NCI-H146 treated with DMSO at 0.1 percent for 48 hours (cell line): ENCODE measurements around the gene CLEC18A.
"Not testable (repeated sequence)": the region's sequence is repeated elsewhere in the genome, so short reads cannot be mapped to it uniquely, and the experiment has no call there.

Source experiments
- DNase-seq: peaks from one replicate; lab custom pipeline; 2025; ENCODE audit not compliant: unreplicated experiment; lab: John Stamatoyannopoulos, UW

Gene CLEC18A

DNA sequence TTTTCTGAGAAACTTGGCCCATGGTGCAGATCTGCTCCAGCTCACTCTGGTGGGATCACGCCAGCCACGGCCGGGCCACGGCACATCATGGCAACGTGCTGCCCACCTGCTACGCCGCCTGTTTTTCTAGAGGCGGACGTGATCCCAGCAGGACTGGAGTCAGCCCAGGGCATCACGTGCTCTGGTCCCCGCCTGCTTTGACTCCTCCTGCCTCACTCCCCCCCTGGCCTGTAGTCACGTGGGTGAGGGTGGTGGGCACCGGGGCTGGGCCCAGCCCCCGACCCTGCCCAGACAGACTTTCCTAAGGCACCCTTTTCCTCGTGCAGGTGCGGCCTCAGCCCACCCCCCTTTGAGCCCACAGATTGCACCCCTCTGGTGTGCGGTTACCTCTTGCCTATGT, 723 bp upstream of the CLEC18A start:
- DNase-seq, result not testable (repeated sequence)

- DNase-seq, result not testable (repeated sequence)
These were observed 518 bp downstream of the CLEC18A start for GRCh38 chr16:69951672-69952031.

- DNase-seq, result not testable (repeated sequence)
These were observed 982 bp downstream of the CLEC18A start for GRCh38 chr16:69952116-69952515.

DNA sequence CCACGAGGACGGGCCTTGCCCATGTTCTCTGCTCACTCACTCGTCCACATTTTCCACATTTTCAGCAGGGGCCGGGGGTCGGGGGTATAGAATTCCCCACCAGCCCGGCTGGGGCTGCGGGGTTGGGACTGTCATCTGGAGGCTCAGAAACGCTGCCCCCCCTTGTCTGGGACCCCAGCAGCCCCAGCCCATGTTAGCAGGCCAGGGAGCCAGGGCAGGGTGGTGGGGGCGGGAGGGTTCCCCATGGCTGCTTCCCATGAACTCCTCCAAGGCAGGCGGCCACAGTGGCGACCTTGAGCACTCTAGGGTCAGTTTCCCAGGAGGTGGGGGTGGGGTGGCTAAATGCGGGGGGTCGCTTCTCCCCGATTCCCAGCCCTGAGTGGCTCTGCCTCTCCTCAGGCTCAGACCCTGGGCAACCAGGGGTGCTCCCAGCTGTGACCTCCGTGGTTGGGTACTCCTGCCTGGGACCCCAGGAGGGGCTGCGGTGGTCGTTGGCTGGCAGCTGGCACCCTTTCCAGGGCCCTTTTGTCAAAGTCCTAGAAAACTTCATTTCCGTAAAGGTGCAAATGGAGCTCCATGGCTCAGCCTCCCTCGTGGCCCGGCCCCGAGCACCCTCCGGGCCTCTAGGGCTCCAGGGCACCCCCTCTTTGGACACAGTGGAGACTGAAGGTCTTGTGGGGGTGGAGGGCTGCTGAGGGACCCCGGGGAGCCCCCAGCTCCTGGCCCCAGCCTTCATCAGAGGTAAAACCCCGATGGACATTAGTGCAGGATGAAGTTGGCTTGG, 1.6 kb downstream of the CLEC18A start:
- DNase-seq, result not testable (repeated sequence)

GRCh38 chr16:69954241-69954640, 3.1 kb downstream of the CLEC18A start:
- not testable (repeated sequence) for DNase-seq

DNA sequence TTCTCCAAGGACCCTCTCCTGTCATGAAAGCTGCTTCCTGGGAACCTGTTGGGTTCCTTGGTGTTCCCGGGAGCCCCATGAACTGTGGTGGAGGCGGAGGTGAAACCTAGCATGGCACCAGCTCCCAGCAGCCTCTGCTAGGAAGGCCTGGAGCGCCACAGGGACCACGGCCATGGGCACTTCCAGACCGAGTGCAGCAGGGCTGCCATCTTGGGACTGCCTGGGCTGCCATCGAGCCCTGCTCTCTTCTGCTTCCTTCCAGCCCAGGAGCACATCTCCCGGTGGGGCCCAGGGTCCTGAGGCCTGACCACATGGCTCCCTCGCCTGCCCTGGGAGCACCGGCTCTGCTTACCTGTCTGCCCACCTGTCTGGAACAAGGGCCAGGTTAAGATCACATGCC, 12.2 kb downstream of the CLEC18A start:
- DNase-seq, result not testable (repeated sequence)

- DNase-seq, result not testable (repeated sequence)
These were observed 14.0 kb downstream of the CLEC18A start for GRCh38 chr16:69964960-69965660.

GRCh38 chr16:69965661-69966054, 14.5 kb downstream of the CLEC18A start:
- DNase-seq, result not testable (repeated sequence)

GRCh38 chr16:69967688-69968087, 16.6 kb downstream of the CLEC18A start:
- DNase-seq, result not testable (repeated sequence)

DNA sequence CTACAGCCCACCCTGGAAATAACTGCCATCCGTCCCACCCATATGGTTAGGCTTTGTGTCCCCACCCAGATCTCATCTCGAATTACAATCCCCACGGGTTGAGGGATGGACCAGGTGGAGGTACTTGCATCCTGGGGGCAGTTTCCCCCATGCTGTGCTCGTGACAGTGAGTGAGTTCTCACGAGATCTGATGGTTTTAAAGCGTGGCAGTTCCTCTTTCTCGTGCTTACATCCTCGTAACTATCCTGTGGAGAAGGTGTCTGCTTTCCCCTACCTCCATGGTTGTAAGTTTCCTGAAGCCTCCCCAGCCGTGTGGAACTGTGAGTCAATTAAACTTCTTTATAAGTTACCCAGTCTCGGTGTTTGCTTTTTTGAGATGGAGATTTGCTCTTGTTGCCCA, 17.0 kb downstream of the CLEC18A start:
- DNase-seq, result not testable (repeated sequence)

- not testable (repeated sequence) for DNase-seq
These were observed 18.5 kb downstream of the CLEC18A start for GRCh38 chr16:69969657-69970056.

- DNase-seq, result not testable (repeated sequence)
These were observed 21.0 kb downstream of the CLEC18A start for GRCh38 chr16:69972120-69972519.

DNA sequence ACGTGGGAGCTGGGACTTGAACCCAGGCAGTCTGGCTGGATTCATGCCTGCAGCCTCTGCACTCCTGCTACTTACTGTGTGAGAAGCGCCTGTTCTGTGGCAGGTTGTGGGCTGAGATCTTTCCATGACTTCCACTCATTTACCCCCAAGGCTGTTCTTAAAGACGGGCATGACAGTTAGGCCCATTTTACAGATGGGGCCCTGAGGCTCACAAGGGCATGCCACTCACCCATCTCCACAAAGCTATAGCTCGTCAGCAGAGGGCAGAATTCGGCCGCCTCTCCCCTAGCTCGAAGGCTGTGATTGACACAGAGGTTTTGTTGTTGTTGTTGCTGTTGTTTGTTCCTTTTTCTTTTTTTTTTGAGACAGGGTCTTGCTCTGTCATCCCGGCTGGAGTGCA, 21.8 kb downstream of the CLEC18A start:
- not testable (repeated sequence) for DNase-seq

DNA sequence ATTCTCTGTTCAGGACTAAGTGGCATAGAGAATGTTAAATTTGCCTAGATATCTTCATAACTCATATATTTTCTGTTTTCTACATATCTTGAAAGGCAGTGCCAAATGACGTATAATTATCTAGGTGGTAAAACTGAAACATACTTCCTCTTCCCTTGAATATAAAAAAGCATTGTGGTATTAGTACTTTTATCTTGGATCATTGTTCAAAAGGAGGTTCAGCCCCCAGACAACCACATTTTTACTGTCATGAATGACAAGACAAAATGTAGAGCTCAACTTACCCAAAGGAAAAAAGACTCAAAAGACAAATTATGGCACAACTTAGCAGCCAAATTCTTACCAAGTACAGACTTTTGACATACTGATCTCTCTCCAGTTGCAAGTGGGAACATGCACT, 34.1 kb downstream of the CLEC18A start:
- DNase-seq, result not testable (repeated sequence)

DNA sequence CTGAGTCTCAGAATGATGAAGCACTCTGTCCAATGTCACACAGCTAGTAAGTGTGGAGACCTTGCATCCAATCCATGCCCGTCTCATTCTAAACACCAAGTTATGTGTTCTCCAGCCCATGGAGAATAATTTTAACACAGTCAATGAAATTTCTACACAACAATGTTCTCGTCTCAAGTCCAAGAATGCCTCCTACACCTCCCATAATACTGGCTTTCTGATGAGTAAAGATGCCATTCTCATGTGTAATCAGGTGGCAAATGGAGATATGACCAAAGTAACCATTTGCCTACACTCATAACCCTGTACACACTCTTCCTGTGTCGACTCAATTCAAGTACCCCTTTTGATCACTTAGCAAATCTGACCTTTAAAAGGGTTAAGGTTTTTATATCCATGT, 46.8 kb downstream of the CLEC18A start:
- not testable (repeated sequence) for DNase-seq

DNA sequence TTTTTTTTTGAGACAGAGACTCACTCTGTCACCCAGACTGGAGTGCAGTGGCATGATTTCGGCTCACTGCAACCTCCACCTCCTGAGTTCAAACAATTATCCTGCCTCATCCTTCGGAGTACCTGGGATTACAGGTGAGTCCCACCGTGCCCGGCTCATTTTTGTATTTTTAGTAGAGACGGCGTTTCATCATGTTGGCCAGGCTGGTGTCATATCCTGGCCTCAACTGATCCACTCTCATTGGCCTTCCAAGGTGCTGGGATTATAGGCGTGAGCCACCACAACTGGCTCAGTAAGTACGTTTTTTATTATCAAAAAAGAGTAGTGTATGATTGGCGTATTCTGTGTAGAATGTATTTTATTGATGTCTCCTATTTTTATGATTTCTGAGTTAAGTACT, 48.7 kb downstream of the CLEC18A start:
- DNase-seq, result not testable (repeated sequence)

GRCh38 chr16:70003511-70003910, 52.4 kb downstream of the CLEC18A start:
- DNase-seq, result peak; percentile 1

GRCh38 chr16:70008604-70009003, 57.5 kb downstream of the CLEC18A start:
- not testable (repeated sequence) for DNase-seq

- DNase-seq, result not testable (repeated sequence)
These were observed 59.5 kb downstream of the CLEC18A start for GRCh38 chr16:70010615-70011014.

- not testable (repeated sequence) for DNase-seq
These were observed 60.0 kb downstream of the CLEC18A start for GRCh38 chr16:70011120-70011519.

GRCh38 chr16:70012354-70012753, 61.2 kb downstream of the CLEC18A start:
- DNase-seq, result not testable (repeated sequence)

DNA sequence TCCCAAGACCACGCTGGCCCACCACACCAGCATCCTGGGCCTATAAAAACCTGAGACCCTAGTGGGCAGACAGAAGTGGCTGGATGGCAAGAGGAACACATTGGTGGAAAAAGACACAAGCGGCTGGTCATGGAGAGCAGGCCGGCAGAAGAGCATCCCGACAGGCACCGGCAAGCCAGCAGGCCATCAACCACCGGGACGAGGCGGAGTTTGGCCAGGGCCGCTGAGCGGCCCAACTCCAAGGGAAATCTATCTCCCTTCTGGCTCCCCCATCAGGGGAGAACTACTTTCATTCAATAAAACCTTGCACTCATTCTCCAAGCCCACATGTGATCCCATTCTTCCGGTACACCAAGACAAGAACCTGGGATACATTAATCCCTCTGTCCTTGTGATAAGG, 61.8 kb downstream of the CLEC18A start:
- DNase-seq, result not testable (repeated sequence)
